ENCODE data around the gene RMDN3. TPM values are rescaled to one million over a fixed set of nuclear protein-coding genes. Genes with fewer than 3 reads are reported as not detected.

The RMDN3 gene
- total RNA-seq, 2 donors from 2014 or later = 18.4 to 30.9 TPM

Other genes starting within 250 kb of the RMDN3 start
- gene CCDC32, start 190.2 kb downstream of the RMDN3 start, total RNA-seq = 10 to 100 TPM; 34.9 to 41.3 TPM
- 10 to 100 TPM in 1 of 2 donors, 1 to 10 TPM in 1; 8.5 to 14.2 TPM for gene RPUSD2, start 186.0 kb downstream of the RMDN3 start, total RNA-seq
- 10 to 100 TPM; 25.0 to 39.1 TPM for gene KNL1, start 161.0 kb downstream of the RMDN3 start, total RNA-seq
- gene RAD51, start 60.1 kb downstream of the RMDN3 start, total RNA-seq = 10 to 100 TPM; 40.1 to 61.4 TPM
- gene GCHFR, start 8.8 kb upstream of the RMDN3 start, total RNA-seq = 10 to 100 TPM; 46.1 to 50.4 TPM
- 1 to 10 TPM; 2.4 to 2.7 TPM for gene C15orf62, start 14.7 kb upstream of the RMDN3 start, total RNA-seq
- 10 to 100 TPM; 35.9 to 38.7 TPM for gene ZFYVE19, start 51.8 kb upstream of the RMDN3 start, total RNA-seq
- gene DNAJC17, start 52.2 kb upstream of the RMDN3 start, total RNA-seq = 10 to 100 TPM; 30.3 to 34.3 TPM
- not detected for gene PPP1R14D, start 73.5 kb upstream of the RMDN3 start, total RNA-seq
- gene SPINT1, start 88.8 kb upstream of the RMDN3 start, total RNA-seq = 10 to 100 TPM in 1 of 2 donors, 1 to 10 TPM in 1; 8.4 to 11.7 TPM
- under 1 TPM; 0.24 to 0.45 TPM for gene RHOV, start 119.0 kb upstream of the RMDN3 start, total RNA-seq
- gene VPS18, start 139.2 kb upstream of the RMDN3 start, total RNA-seq = 10 to 100 TPM in 1 of 2 donors, 1 to 10 TPM in 1; 5.6 to 12.0 TPM
- not detected for gene DLL4, start 174.1 kb upstream of the RMDN3 start, total RNA-seq
- gene CHAC1, start 198.2 kb upstream of the RMDN3 start, total RNA-seq = 1 to 10 TPM; 2.4 to 6.8 TPM